Upper lobe of right lung (tissue), 1 donor: ENCODE results near the gene HOXA2. TPM values are rescaled to one million over a fixed set of nuclear protein-coding genes. Genes with fewer than 3 reads are reported as not detected.

Source experiments
- ATAC-seq: fragments of 200-7000 bp; cut with Tn5 transposase; one replicate; pipeline ENCODE4 v1.9.1; 2020; ENCODE audit warnings: mild to moderate bottlenecking, moderate library complexity
- DNase-seq: peaks from one replicate; pipeline ENCODE4 v3.0.0-alpha.2; 2020
- H3K27ac ChIP-seq: fragments of 200-600 bp; one replicate; pipeline ENCODE4 v1.8.0; 2022
- H3K27me3 ChIP-seq: fragments of 200-600 bp; one replicate; pipeline ENCODE4 v1.8.0; 2022; ENCODE audit warnings: mild to moderate bottlenecking
- H3K36me3 ChIP-seq: fragments of 200-600 bp; one replicate; pipeline ENCODE4 v1.8.0; 2022
- H3K4me1 ChIP-seq: fragments of 200-600 bp; one replicate; pipeline ENCODE4 v1.8.0; 2022
- H3K4me3 ChIP-seq: fragments of 200-600 bp; one replicate; pipeline ENCODE4 v1.8.0; 2022; ENCODE audit warnings: mild to moderate bottlenecking
- H3K9me3 ChIP-seq: fragments of 200-600 bp; one replicate; pipeline ENCODE4 v1.8.0; 2022
- intact Hi-C: fragments of 100-400 bp; cut with DNase I; formaldehyde crosslinking; loops from one replicate; pipeline ENCODE4 v1.11.0; 2022
- total RNA-seq: library from RNA; stranded (reverse); fragmentation: NEBNext Ultra II Directional; extraction: Animal tissue kit (Norgen Biotek cat#: 25700); gene quantifications from one replicate; pipeline ENCODE4 v1.2.1, GENCODE V29; 2021
- TF ChIP-seq, protein P1 (sequence below): fragments of 200-600 bp; IDR thresholded peaks from one replicate; pipeline ENCODE4 v1.8.0; 2022; ENCODE audit warnings: antibody characterized with exemption
- donor health status: DM: no; HTN: yes; CAD: no; lungs with severe emphysema.

Gene HOXA2
- total RNA-seq, 1 donor from 2014 or later: 2.1 TPM

GRCh38 chr7:27132214-27132613 lies 29.7 kb upstream of the HOXA2 start:
- TF ChIP-seq, protein P1, sequence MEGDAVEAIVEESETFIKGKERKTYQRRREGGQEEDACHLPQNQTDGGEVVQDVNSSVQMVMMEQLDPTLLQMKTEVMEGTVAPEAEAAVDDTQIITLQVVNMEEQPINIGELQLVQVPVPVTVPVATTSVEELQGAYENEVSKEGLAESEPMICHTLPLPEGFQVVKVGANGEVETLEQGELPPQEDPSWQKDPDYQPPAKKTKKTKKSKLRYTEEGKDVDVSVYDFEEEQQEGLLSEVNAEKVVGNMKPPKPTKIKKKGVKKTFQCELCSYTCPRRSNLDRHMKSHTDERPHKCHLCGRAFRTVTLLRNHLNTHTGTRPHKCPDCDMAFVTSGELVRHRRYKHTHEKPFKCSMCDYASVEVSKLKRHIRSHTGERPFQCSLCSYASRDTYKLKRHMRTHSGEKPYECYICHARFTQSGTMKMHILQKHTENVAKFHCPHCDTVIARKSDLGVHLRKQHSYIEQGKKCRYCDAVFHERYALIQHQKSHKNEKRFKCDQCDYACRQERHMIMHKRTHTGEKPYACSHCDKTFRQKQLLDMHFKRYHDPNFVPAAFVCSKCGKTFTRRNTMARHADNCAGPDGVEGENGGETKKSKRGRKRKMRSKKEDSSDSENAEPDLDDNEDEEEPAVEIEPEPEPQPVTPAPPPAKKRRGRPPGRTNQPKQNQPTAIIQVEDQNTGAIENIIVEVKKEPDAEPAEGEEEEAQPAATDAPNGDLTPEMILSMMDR: no peak
- Histone ChIP-seq H3K9me3 (no peaks in the 10 kb centered on the region), H3K27me3 (peaks cover 7% of the 10 kb centered on the region), H3K27ac (no peak overlapping the region), H3K4me3 (no peak overlapping the region), H3K36me3 (no peaks in the 10 kb centered on the region), H3K4me1 (peaks cover 56% of the 10 kb centered on the region)
- ATAC-seq (no peak), DNase-seq (no peak)
- intact Hi-C loops: no loop called here

- ATAC-seq: no peak
- no peak for DNase-seq
- no peaks in the 10 kb centered on the region for H3K27me3 ChIP-seq
- H3K36me3 ChIP-seq: no peaks in the 10 kb centered on the region
- peaks cover 54% of the 10 kb centered on the region for H3K4me1 ChIP-seq
- H3K9me3 ChIP-seq: no peaks in the 10 kb centered on the region
- intact Hi-C loops: no loop called here
- TF ChIP-seq, protein P1: no peak
- H3K4me3 ChIP-seq: peak overlapping the region; percentile 57
- peak overlapping the region; percentile 83 for H3K27ac ChIP-seq
These were observed 28.9 kb upstream of the HOXA2 start for GRCh38 chr7:27131390-27131819.

DNA sequence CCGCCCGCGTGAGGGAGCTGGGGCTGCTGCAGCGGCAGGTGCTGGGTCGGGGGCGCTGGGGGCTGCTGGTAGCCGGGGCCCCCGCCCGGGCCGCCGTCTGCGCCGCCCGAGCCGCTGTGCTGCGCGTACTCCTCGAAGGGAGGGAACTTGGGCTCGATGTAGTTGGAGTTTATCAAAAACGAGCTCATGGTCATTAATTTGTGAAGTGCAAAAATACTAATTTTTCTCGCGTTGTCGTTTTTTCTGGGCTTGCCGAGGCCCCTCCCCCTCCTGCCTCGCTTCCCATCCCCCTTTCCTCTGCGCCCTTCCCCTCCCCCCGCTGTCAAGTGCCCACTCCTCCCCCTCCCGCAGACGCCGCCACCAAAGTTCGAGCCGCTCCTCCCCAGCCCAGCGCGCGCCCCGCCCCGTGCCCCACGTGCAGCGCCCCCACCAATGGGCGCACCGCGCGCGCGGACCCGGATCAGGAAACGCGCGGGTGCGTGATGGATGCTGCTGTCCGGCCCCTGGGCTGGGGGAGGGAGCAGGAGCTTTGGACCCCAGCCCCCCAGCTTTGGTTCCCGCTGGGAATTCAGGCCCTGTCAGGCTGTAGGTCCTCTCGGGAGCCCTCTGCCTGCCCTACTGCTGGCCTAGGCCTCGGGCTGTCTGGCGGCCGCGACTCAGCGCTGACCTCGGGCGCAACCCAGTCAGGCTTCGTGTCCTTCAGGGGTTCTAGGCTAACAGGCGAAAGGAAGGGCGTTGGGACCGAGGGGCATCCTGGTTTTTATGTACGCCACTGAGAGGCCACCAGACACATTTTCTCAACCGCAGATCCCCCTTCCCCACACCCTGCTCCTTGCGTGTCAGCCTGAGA lies 28.3 kb upstream of the HOXA2 start, which contains the start of gene HOXA4:
Gene HOXA4 (minus strand): TSS at position 218 of the 850 bp plus-strand sequence. CDS start 24 bp downstream, at position 194.
- intact Hi-C loops: no loop called here
- ATAC-seq (peak; percentile 98), DNase-seq (peak; percentile 93)
- Histone ChIP-seq H3K36me3 (no peaks in the 10 kb centered on the region), H3K27ac (peak within 1 kb of the TSS; percentile 85), H3K9me3 (no peaks in the 10 kb centered on the region), H3K27me3 (no peaks in the 10 kb centered on the region), H3K4me3 (peak within 1 kb of the TSS; percentile 57), H3K4me1 (peaks cover 52% of the 10 kb centered on the region)
- TF ChIP-seq, protein P1: no peak

DNA sequence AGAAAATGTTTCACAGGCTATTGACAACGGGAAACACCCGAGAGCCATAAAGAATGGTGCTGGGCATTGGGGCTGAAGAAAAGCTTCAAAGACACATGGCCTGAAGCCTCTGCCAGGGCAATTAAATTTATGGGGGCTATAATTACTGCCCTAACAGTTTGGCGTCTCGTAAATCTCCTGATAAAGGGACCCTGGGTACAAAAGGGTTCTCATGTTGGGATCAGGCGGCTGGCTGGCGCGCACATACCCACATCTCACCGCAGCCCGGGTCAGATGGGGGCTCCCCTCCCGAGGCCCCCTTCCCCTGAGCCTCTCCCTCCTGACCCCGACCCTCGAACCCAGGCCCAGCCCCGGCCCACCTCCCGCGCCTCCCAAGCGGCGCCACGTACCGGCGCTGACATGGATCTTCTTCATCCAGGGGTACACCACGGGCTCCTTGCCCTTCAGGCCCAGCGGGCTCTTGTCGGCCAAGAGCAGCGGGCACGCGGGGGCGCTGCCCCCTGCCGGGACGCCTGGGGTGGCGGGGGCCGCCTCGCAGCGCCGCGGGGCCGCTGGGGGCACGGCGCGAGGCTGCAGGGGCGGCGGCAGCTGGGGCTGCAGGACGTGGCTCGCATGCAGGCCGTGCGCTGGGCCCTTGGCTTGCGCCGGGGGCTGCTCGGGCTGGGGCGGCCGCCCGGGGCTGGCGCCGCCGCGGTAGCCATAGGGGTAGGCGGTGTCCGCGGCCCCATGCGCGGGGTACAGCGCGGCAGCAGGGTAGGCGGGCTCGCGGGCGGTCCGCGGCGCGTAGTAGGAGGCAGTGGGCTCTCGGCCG lies 27.5 kb upstream of the HOXA2 start:
- DNase-seq (peak; percentile 65), ATAC-seq (peak; percentile 42)
- no peaks in the 10 kb centered on the region for H3K36me3 ChIP-seq
- H3K9me3 ChIP-seq: no peaks in the 10 kb centered on the region
- intact Hi-C loops: no loop called here
- H3K4me3 ChIP-seq: peak overlapping the region; percentile 57
- H3K4me1 ChIP-seq: peaks cover 46% of the 10 kb centered on the region
- H3K27ac ChIP-seq: peak overlapping the region; percentile 85
- TF ChIP-seq, protein P1: no peak
- no peaks in the 10 kb centered on the region for H3K27me3 ChIP-seq

- intact Hi-C loops: no loop called here
- Histone ChIP-seq H3K27ac (peak overlapping the region; percentile 79), H3K4me1 (peaks cover 45% of the 10 kb centered on the region), H3K9me3 (no peaks in the 10 kb centered on the region), H3K4me3 (peak overlapping the region; percentile 57), H3K27me3 (no peaks in the 10 kb centered on the region), H3K36me3 (no peaks in the 10 kb centered on the region)
- TF ChIP-seq, protein P1: no peak
- ATAC-seq (no peak), DNase-seq (no peak)
These were observed 26.6 kb upstream of the HOXA2 start for GRCh38 chr7:27128776-27129728.
